CD4-positive, CD25-positive, alpha-beta regulatory T cell (primary cell): ENCODE measurements around the gene ZNF761. TPM values are rescaled to one million over a fixed set of nuclear protein-coding genes. Genes with fewer than 3 reads are reported as not detected.
"Not testable (repeated sequence)": the region's sequence is repeated elsewhere in the genome, so short reads cannot be mapped to it uniquely, and the experiment has no call there.

ENCODE experiments used
- ATAC-seq, 2 donors: fragments of 150-1000 bp; cut with Tn5 transposase; one replicate each; pipeline ENCODE4 v1.10.0; 2021; ENCODE audit warnings: low read depth in 2 of 2, moderate number of reproducible peaks in 2 of 2, moderate library complexity in 1 of 2
- DNase-seq, 3 donors: peaks; one replicate each; pipeline versions ENCODE4 v3.0.0 to v3.0.0-alpha.2; 2012 to 2022; ENCODE audit warnings: mixed read lengths in 1 of 3
- H3K27ac ChIP-seq: one replicate; pipeline ENCODE4 v1.7.0; 2013; ENCODE audit warnings: mild to moderate bottlenecking, low read length; ENCODE audit not compliant: insufficient read depth, poor library complexity, severe bottlenecking
- H3K27me3 ChIP-seq: one replicate; pipeline ENCODE4 v1.7.0; 2013; ENCODE audit warnings: low read length; ENCODE audit not compliant: control insufficient read depth, insufficient read depth
- H3K36me3 ChIP-seq: one replicate; pipeline ENCODE4 v1.7.0; 2013; ENCODE audit warnings: mild to moderate bottlenecking, low read length, moderate library complexity; ENCODE audit not compliant: control insufficient read depth, insufficient read depth
- H3K4me1 ChIP-seq: 2 replicates; pipeline ENCODE4 v1.7.0; 2013; ENCODE audit warnings: mild to moderate bottlenecking, low read length; ENCODE audit not compliant: insufficient read depth, control insufficient read depth, poor library complexity, severe bottlenecking
- H3K4me3 ChIP-seq: one replicate; pipeline ENCODE4 v1.7.0; 2013; ENCODE audit warnings: low read depth, mild to moderate bottlenecking, low read length, moderate library complexity
- H3K9me3 ChIP-seq, 2 experiments: 1 replicate in 1 of 2; 2 replicates in 1 of 2; pipeline ENCODE4 v1.7.0; 2013; ENCODE audit warnings: low read length in 2 of 2, mild to moderate bottlenecking in 1 of 2, moderate library complexity in 1 of 2; ENCODE audit not compliant: control insufficient read depth in 2 of 2
- H3K27ac Mint-ChIP-seq, 3 donors: one replicate each; pipeline ENCODE4 v1.8.0; 2020 to 2022; ENCODE audit warnings: mild to moderate bottlenecking in 3 of 3, mixed read lengths in 3 of 3, moderate library complexity in 2 of 3
- H3K27me3 Mint-ChIP-seq: one replicate; pipeline ENCODE4 v1.8.0; 2022; ENCODE audit warnings: mild to moderate bottlenecking, mixed read lengths
- H3K36me3 Mint-ChIP-seq: one replicate; pipeline ENCODE4 v1.8.0; 2020; ENCODE audit warnings: mixed read lengths
- H3K4me1 Mint-ChIP-seq, 4 donors: one replicate each; pipeline ENCODE4 v1.8.0; 2020 to 2022; ENCODE audit warnings: mixed read lengths in 4 of 4, mild to moderate bottlenecking in 1 of 4
- H3K4me3 Mint-ChIP-seq, 4 donors: one replicate each; pipeline ENCODE4 v1.8.0; 2020 to 2022; ENCODE audit warnings: mild to moderate bottlenecking in 4 of 4, mixed read lengths in 4 of 4, moderate library complexity in 3 of 4
- H3K9me3 Mint-ChIP-seq, 7 donors: one replicate each; pipeline ENCODE4 v1.8.0; 2020 to 2022; ENCODE audit warnings: mixed read lengths in 7 of 7, mild to moderate bottlenecking in 3 of 7, moderate library complexity in 2 of 7
- polyA plus RNA-seq, 4 donors: library from polyadenylated mRNA; unstranded; fragments of 300-500 nt; fragmentation: Illumina TruSeq; gene quantifications; one replicate each; pipeline ENCODE4 v1.2.3, GENCODE V29; 2021
- total RNA-seq: library from RNA; stranded (reverse); gene quantifications from one replicate; pipeline ENCODE4 v1.2.3, GENCODE V29; 2022

Gene ZNF761
- total and polyA plus RNA-seq, 5 donors from 2014 or later: 7.7 to 11.6 (median 9.0) TPM

DNA sequence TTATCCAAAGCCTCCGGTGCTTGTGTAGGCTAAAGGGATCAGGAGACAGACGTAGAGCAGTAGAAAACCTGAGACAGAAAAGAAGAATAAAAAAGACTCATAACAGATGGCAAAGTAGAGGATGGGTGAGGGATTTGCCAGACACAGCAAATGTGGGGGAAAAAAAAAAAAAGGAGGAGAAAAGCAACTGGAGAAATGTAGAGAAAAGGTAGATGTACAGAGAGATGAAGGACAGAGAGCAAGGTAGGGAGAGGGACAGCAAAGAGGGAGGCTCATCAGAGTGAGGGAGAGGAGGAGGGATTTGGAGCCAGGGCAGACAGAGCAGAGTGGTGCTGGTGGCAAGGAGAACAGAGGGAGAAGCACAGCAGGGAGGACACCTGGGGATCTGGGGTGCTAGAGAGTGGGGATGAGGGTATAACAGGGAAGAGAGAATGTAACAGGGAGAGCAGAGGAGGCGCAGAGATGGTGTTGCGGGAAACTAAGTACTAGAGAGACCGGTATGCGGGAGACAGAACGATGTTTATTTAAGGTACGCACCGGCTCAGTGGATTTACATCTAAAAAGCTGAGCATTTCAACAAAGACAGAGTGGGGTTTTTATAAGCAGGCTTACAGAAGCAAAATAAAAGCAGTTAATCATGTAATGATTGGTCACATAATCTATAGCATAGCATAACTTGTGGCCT is 35.8 kb upstream of the ZNF761 start:
- Histone ChIP-seq H3K9me3 (peaks cover 9 to 10% of the 10 kb centered on the region in 2 experiments), H3K36me3 (peaks cover 28% of the 10 kb centered on the region), H3K4me1 (peaks cover 20% of the 10 kb centered on the region), H3K27ac (peak overlapping the region; percentile 74), H3K4me3 (peak overlapping the region; percentile 85)
- Mint-ChIP-seq H3K4me1 (peaks cover 15 to 42% (median 28%) of the 10 kb centered on the region in 4 donors), H3K4me3 (peak overlapping the region; percentile 91 to 100 (median 94)), H3K36me3 (peaks cover 27% of the 10 kb centered on the region), H3K9me3 (peaks cover 0 to 23% (median 5%) of the 10 kb centered on the region in 7 donors), H3K27ac (peak overlapping the region; percentile 74 to 89 (median 87))
- not testable (repeated sequence) for H3K27me3 ChIP-seq, H3K27me3 Mint-ChIP-seq, DNase-seq, ATAC-seq

GRCh38 chr19:53396525-53396868 is 35.3 kb upstream of the ZNF761 start:
- Mint-ChIP-seq H3K27me3 (no peaks in the 10 kb centered on the region), H3K27ac (peak overlapping the region in 1 of 3 donors; percentile 87), H3K4me3 (peak overlapping the region; percentile 91 to 100 (median 94)), H3K9me3 (peaks cover 0 to 25% (median 5%) of the 10 kb centered on the region in 7 donors), H3K36me3 (peaks cover 28% of the 10 kb centered on the region), H3K4me1 (peaks cover 15 to 42% (median 28%) of the 10 kb centered on the region in 4 donors)
- no peak for ATAC-seq
- peaks cover 20% of the 10 kb centered on the region for H3K4me1 ChIP-seq
- no peak overlapping the region for H3K27ac ChIP-seq
- no peaks in the 10 kb centered on the region for H3K27me3 ChIP-seq
- H3K4me3 ChIP-seq: peak overlapping the region; percentile 85
- H3K9me3 ChIP-seq: peaks cover 9 to 13% of the 10 kb centered on the region in 2 experiments
- H3K36me3 ChIP-seq: peaks cover 32% of the 10 kb centered on the region
- no peak for DNase-seq

DNA sequence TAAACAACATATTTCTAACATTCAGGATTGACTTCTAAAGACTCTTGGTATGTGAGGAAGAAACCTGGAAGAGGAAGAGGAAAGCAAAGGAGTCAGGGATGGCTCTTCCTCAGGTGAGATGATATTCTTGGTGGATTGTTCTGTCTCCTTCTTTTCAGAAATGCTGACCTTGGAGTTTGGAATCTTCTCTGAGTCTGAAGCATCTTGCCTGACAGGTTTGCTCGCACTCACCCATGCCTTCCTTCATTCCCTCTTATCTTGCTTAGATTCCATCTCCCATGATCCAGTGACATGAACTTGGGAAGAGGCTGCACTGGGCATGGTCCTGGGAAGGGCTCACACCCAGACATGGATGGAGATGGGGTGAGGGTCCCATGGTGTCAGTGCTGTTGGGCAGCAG is 33.9 kb upstream of the ZNF761 start:
- H3K27ac ChIP-seq, H3K27ac Mint-ChIP-seq, ATAC-seq, H3K4me3 ChIP-seq, H3K27me3 Mint-ChIP-seq, H3K27me3 ChIP-seq, DNase-seq: not testable (repeated sequence)
- Histone ChIP-seq H3K36me3 (peaks cover 44% of the 10 kb centered on the region), H3K4me1 (peaks cover 20% of the 10 kb centered on the region), H3K9me3 (peaks cover 13 to 27% of the 10 kb centered on the region in 2 experiments)
- peaks cover 40% of the 10 kb centered on the region for H3K36me3 Mint-ChIP-seq
- peak overlapping the region in 3 of 4 donors; percentile 1 to 56 (median 48) for H3K4me3 Mint-ChIP-seq
- peaks cover 15 to 42% (median 28%) of the 10 kb centered on the region in 4 donors for H3K4me1 Mint-ChIP-seq
- H3K9me3 Mint-ChIP-seq: peaks cover 0 to 32% (median 9%) of the 10 kb centered on the region in 7 donors

DNA sequence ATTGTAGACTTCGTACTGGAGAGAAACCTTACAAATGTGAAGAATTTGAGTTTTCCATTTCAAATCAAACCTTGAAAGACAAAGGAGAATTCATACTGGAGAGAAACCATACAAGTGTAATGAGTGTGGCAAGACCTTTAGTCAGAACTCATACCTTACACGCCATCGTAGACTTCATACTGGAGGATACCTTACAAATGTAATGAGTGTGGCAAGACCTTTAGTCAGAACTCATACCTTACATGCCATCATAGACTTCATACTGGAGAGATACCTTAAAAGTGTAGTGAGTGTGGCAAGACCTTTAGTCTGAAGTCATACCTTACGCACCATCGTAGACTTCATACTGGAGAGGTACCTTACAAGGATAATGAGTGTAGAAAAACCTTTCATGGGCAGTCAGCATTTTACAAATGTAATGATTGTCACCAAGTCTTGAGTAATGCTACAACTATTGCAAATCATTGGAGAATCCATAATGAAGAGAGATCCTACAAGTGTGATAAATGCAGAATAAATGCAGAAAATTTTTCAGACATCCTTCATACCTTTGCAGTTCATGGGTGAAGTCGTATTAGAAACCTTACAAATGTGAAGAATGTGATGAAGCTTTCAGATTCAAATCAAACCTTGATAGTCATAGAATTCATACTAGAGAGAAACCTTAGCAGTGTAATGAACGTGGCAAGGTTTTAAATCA is 22.1 kb upstream of the ZNF761 start:
- no peak for ATAC-seq

GRCh38 chr19:53420520-53421315 is 11.1 kb upstream of the ZNF761 start:
- not testable (repeated sequence) for H3K4me1 Mint-ChIP-seq, H3K27me3 Mint-ChIP-seq, H3K4me1 ChIP-seq, H3K27ac ChIP-seq, ATAC-seq, H3K4me3 ChIP-seq, H3K27me3 ChIP-seq, H3K36me3 Mint-ChIP-seq, H3K4me3 Mint-ChIP-seq, H3K27ac Mint-ChIP-seq, H3K36me3 ChIP-seq, DNase-seq
- H3K9me3 ChIP-seq: peaks cover 16 to 27% of the 10 kb centered on the region in 2 experiments
- H3K9me3 Mint-ChIP-seq: peaks cover 0 to 26% (median 11%) of the 10 kb centered on the region in 7 donors

More for the DNA sequence above, 22.1 kb upstream of the ZNF761 start:
- H3K9me3 ChIP-seq: peaks cover 70 to 88% of the 10 kb centered on the region in 2 experiments
- Mint-ChIP-seq H3K36me3 (peaks cover 46% of the 10 kb centered on the region), H3K27ac (no peak overlapping the region), H3K27me3 (no peaks in the 10 kb centered on the region), H3K4me3 (no peak overlapping the region), H3K4me1 (no peaks in the 10 kb centered on the region), H3K9me3 (peaks cover 0 to 81% (median 36%) of the 10 kb centered on the region in 7 donors)
- no peak for DNase-seq
- no peak overlapping the region for H3K27ac ChIP-seq
- H3K4me1 ChIP-seq: no peaks in the 10 kb centered on the region
- no peaks in the 10 kb centered on the region for H3K27me3 ChIP-seq
- no peak overlapping the region for H3K4me3 ChIP-seq
- peaks cover 38% of the 10 kb centered on the region for H3K36me3 ChIP-seq

- Histone ChIP-seq H3K9me3 (peaks cover 4 to 10% of the 10 kb centered on the region in 2 experiments), H3K4me3 (no peak overlapping the region), H3K27me3 (no peaks in the 10 kb centered on the region), H3K4me1 (no peaks in the 10 kb centered on the region), H3K27ac (no peak overlapping the region), H3K36me3 (no peaks in the 10 kb centered on the region)
- Mint-ChIP-seq H3K27ac (no peak overlapping the region), H3K9me3 (peaks cover 0 to 18% (median 4%) of the 10 kb centered on the region in 7 donors), H3K27me3 (no peaks in the 10 kb centered on the region), H3K4me1 (peaks cover 0 to 4% (median 1%) of the 10 kb centered on the region in 4 donors), H3K4me3 (no peak overlapping the region), H3K36me3 (no peaks in the 10 kb centered on the region)
- no peak for ATAC-seq
- DNase-seq: no peak
Observed at GRCh38 chr19:53422551-53422950, 9.2 kb upstream of the ZNF761 start.

DNA sequence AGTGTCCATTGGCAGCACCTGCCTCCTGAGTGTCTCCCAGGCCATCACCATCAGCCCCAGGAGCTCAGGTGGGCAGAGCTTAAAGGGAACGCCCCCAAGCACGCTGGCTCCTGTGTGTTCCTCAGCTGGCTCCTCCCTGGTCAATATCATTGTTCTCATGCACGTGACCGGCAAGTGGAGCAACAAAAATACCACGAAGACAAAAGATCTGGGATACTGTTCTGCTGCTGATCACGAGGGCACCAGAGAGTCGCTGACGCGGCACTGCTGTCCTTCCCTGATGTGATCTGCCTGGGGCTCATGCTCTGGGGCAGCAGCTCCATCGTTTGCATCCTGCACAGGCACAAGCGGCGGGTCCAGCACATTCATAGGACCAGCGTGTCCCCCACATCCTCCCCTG is 8.7 kb upstream of the ZNF761 start:
- ATAC-seq, DNase-seq, H3K4me1 Mint-ChIP-seq, H3K4me3 Mint-ChIP-seq, H3K36me3 ChIP-seq, H3K4me1 ChIP-seq, H3K27me3 Mint-ChIP-seq, H3K27ac Mint-ChIP-seq, H3K27ac ChIP-seq, H3K36me3 Mint-ChIP-seq, H3K27me3 ChIP-seq, H3K4me3 ChIP-seq: not testable (repeated sequence)
- peaks cover 4 to 10% of the 10 kb centered on the region in 2 experiments for H3K9me3 ChIP-seq
- H3K9me3 Mint-ChIP-seq: peaks cover 0 to 16% (median 4%) of the 10 kb centered on the region in 7 donors
